Neuron (in vitro differentiated cells): ENCODE measurements around the gene TXNDC15.

Source experiments
- H2AFZ ChIP-seq: one replicate; pipeline ENCODE4 v1.6.1; 2013; ENCODE audit warnings: low read depth, mild to moderate bottlenecking, inconsistent platforms, low read length, moderate library complexity
- H3K27me3 ChIP-seq: one replicate; pipeline ENCODE4 v1.6.1; 2013; ENCODE audit warnings: low read length; ENCODE audit not compliant: insufficient read depth
- H3K36me3 ChIP-seq: one replicate; pipeline ENCODE4 v1.6.1; 2013; ENCODE audit warnings: low read length; ENCODE audit not compliant: insufficient read depth
- H3K4me1 ChIP-seq: one replicate; pipeline ENCODE4 v1.6.1; 2013; ENCODE audit warnings: low read length; ENCODE audit not compliant: insufficient read depth
- H3K4me3 ChIP-seq: 2 replicates; pipeline ENCODE4 v1.5.1; 2013; ENCODE audit warnings: mild to moderate bottlenecking, low read length, moderate library complexity
- H3K9me3 ChIP-seq: one replicate; pipeline ENCODE4 v1.6.1; 2013; ENCODE audit warnings: low read length

TXNDC15 gene

DNA sequence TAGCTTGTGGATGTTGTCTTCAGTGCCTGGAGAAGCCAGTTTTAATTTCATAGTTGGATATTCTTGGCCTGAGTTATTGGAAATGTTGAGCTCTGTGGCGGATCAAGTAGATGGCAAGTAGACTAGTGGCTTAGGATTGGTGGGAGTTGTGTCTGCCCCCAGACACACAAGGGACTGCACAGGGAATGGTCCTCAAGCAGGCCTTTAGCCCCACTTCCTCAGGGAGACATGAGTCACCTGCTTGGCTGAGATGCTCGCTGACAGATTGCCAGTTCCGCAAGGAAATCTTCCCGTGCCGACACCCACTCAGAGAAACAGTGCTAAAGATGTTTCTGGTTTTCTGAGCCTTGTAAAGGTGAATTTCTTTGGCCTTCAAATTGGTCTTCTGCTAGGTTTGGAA, 74.7 kb downstream of the TXNDC15 start:
- no peaks in the 10 kb centered on the region for H3K4me1 ChIP-seq
- peaks cover 1% of the 10 kb centered on the region for H3K9me3 ChIP-seq
- H3K4me3 ChIP-seq = no peak overlapping the region
- H2AFZ ChIP-seq = no peak overlapping the region
- no peaks in the 10 kb centered on the region for H3K36me3 ChIP-seq
- no peaks in the 10 kb centered on the region for H3K27me3 ChIP-seq

DNA sequence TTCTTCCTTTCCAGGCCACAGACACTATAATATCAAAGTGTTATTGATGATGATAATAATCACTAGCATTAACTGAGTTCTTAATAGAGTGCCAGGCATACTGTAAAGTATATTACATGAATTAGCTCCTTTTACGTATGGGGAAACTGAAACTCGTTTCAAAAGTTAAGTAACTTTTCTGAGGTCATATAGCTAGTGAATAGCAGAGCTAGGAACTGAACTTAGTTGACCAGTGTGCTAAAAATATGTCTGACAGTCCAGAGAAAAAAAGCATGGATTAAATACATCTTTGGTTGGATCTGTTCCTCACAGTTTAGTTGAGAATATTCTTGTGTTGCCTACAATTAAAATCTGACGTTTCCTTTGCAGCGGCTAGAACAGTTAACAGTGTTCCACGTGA, 75.1 kb downstream of the TXNDC15 start:
- no peaks in the 10 kb centered on the region for H3K27me3 ChIP-seq
- H3K4me3 ChIP-seq = no peak overlapping the region
- H3K4me1 ChIP-seq = no peaks in the 10 kb centered on the region
- no peak overlapping the region for H2AFZ ChIP-seq
- H3K9me3 ChIP-seq = peaks cover 3% of the 10 kb centered on the region
- no peaks in the 10 kb centered on the region for H3K36me3 ChIP-seq
